HepG2 (cell line): ENCODE measurements around the gene PODN. TPM values are rescaled to one million over a fixed set of nuclear protein-coding genes. Genes with fewer than 3 reads are reported as not detected.

Experiments
- ATAC-seq: fragments of 200-7000 bp; cut with Tn5 transposase; 3 replicates; pipeline ENCODE4 v1.9.1; 2020; ENCODE audit warnings: mild to moderate bottlenecking, moderate library complexity
- BruUV-seq: library from RNA; stranded (reverse); fragments of 400-500 nt; replicated peaks from 2 replicates; lab custom pipeline; 2021; lab: Mats Ljungman, UMichigan
- CTCF ChIA-PET: fragments of 300-600 bp; formaldehyde crosslinking; extraction: SDS; loops from one replicate; lab custom pipeline; 2021; ENCODE audit warnings: low total read pairs, inconsistent platforms, low intra/inter-chr PET ratio; lab: Yijun Ruan, JAX
- POLR2A ChIA-PET: fragments of 350-600 bp; sonication (Branson Sonifier 250); formaldehyde crosslinking; loops from one replicate; lab custom pipeline; 2020; ENCODE audit warnings: antibody characterized with exemption, inconsistent platforms; lab: Yijun Ruan, JAX
- DNase-seq: peaks from one replicate; pipeline ENCODE4 v3.0.0-alpha.2; 2015; ENCODE audit warnings: low spot score
- FAIRE-seq: peaks from 3 replicates; lab custom pipeline; 2011; peaks lifted over from hg19 to GRCh38; lab: Jason Lieb, UNC
- H2AFZ ChIP-seq: one replicate; pipeline ENCODE4 v1.6.1; 2011; ENCODE audit warnings: low read length, inconsistent platforms
- H3K27ac ChIP-seq: fragments of 300-600 bp; 3 replicates; pipeline ENCODE4 v1.8.0; 2011; ENCODE audit warnings: mixed run types, mild to moderate bottlenecking, mixed read lengths, low read length, inconsistent platforms; ENCODE audit not compliant: insufficient read depth; ENCODE audit errors: extremely low read length
- H3K27me3 ChIP-seq, 2 experiments: fragments of 200-600 bp in 1 of 2; 2 replicates in 1 of 2; 3 replicates in 1 of 2; pipeline versions ENCODE4 v1.6.0 to v1.8.0; 2011; ENCODE audit warnings: low read length in 2 of 2, mild to moderate bottlenecking in 2 of 2, moderate library complexity in 2 of 2, inconsistent platforms in 1 of 2; ENCODE audit not compliant: insufficient read depth in 2 of 2, control insufficient read depth in 1 of 2
- H3K36me3 ChIP-seq, 2 experiments: fragments of 200-600 bp in 1 of 2; replicated peaks in 1 of 2; 2 replicates in 1 of 2; 3 replicates in 1 of 2; pipeline versions ENCODE4 v1.5.1 to v1.8.0; 2011; ENCODE audit warnings: low read length in 2 of 2, inconsistent platforms in 1 of 2; ENCODE audit not compliant: insufficient read depth in 2 of 2, control insufficient read depth in 1 of 2
- H3K4me1 ChIP-seq: 2 replicates; pipeline ENCODE4 v1.5.1; 2012; ENCODE audit warnings: low read length, inconsistent platforms; ENCODE audit not compliant: insufficient read depth
- H3K4me2 ChIP-seq: 2 replicates; pipeline ENCODE4 v1.6.0; 2011; ENCODE audit warnings: low read depth, low read length, inconsistent platforms
- H3K4me3 ChIP-seq, 3 experiments: fragments of 200-600 bp in 1 of 3; sonication (generic), shearing (Covaris generic) in 1 of 3; replicated peaks in 1 of 3; 2 replicates each; pipeline ENCODE4 v1.5.1; 2011 to 2016; ENCODE audit warnings: low read length in 3 of 3, inconsistent platforms in 2 of 3, low read depth in 2 of 3, mild to moderate bottlenecking in 2 of 3, control low read depth in 1 of 3, mixed read lengths in 1 of 3; ENCODE audit not compliant: insufficient read depth in 1 of 3
- H3K79me2 ChIP-seq: one replicate; pipeline ENCODE4 v1.6.1; 2011; ENCODE audit warnings: low read length, inconsistent platforms; ENCODE audit not compliant: insufficient read depth
- H3K9ac ChIP-seq: 2 replicates; pipeline ENCODE4 v1.6.0; 2011; ENCODE audit warnings: mild to moderate bottlenecking, low read depth, low read length, inconsistent platforms; ENCODE audit not compliant: insufficient read depth
- H3K9me3 ChIP-seq: 2 replicates; pipeline ENCODE4 v1.5.1; 2012; ENCODE audit warnings: mild to moderate bottlenecking, low read length
- H4K20me1 ChIP-seq: 2 replicates; pipeline ENCODE4 v1.6.0; 2011; ENCODE audit warnings: inconsistent platforms, mild to moderate bottlenecking, low read length, moderate library complexity; ENCODE audit not compliant: insufficient read depth
- KLF13 ChIP-seq: sonication (generic); formaldehyde crosslinking; IDR thresholded peaks from 2 replicates; pipeline ENCODE4 v1.4.0; 2020; ENCODE audit warnings: mild to moderate bottlenecking, missing genetic modification reagents
- KLF6 ChIP-seq: IDR thresholded peaks from 2 replicates; pipeline ENCODE4 v1.8.0; 2016; ENCODE audit warnings: missing biosample characterization, missing genetic modification reagents
- SMAD1 ChIP-seq: sonication (generic); formaldehyde crosslinking; IDR thresholded peaks from 2 replicates; pipeline ENCODE4 v1.4.0; 2020; ENCODE audit warnings: missing genetic modification reagents, low read depth, mild to moderate bottlenecking, borderline replicate concordance
- ZMAT3 ChIP-seq: sonication (generic); formaldehyde crosslinking; conservative IDR thresholded peaks from 2 replicates; pipeline ENCODE4 v1.7.0; 2021; ENCODE audit warnings: missing genetic modification reagents
- ZNF160 ChIP-seq: sonication (generic); formaldehyde crosslinking; IDR thresholded peaks from 2 replicates; pipeline ENCODE4 v1.8.0; 2022; ENCODE audit warnings: mild to moderate bottlenecking, inconsistent platforms, missing genetic modification reagents
- ZSCAN25 ChIP-seq: sonication (generic); formaldehyde crosslinking; IDR thresholded peaks from 2 replicates; pipeline ENCODE4 v1.8.0; 2022; ENCODE audit warnings: mild to moderate bottlenecking, missing genetic modification reagents
- WGBS: methylation state at CpG from one replicate; pipeline ENCODE4 v1.1.6; 2017; ENCODE audit warnings: low lambda C conversion rate; 5-methylcytosine and 5-hydroxymethylcytosine counted together
- in situ Hi-C: cut with HindIII; loops from 2 replicates; pipeline ENCODE4 v1.10.0; 2017; ENCODE audit warnings: low pct_unique_long_range_greater_than_20kb; ENCODE audit not compliant: extremely low pct_ligation_motif_present
- intact Hi-C: fragments of 100-400 bp; cut with micrococcal nuclease; formaldehyde crosslinking; loops from one replicate; pipeline ENCODE4 v1.10.0; 2022; ENCODE audit not compliant: unreplicated experiment
- polyA plus RNA-seq, 8 experiments: library from polyadenylated mRNA; depleted of rRNA in 3 of 8; stranded (reverse) in 7 of 8; unstranded in 1 of 8; fragments of >200 nt; fragmentation: Illumina TruSeq in 4 of 8; extraction: Trizol in 4 of 8; gene quantifications; 2 replicates each; pipeline versions ENCODE4 v1.2.1 to v1.2.3, GENCODE V29; 2011 to 2016; ENCODE audit warnings: low read depth in 4 of 8, missing spikeins in 1 of 8, mixed read lengths in 1 of 8; ENCODE audit not compliant: insufficient read depth in 1 of 8
- total RNA-seq, 5 experiments: library from RNA; depleted of rRNA; stranded (reverse); fragments of >200 nt; fragmentation: Illumina TruSeq; extraction: Trizol; gene quantifications; 2 replicates each; pipeline ENCODE4 v1.2.3, GENCODE V29; 2016; ENCODE audit warnings: low read depth in 1 of 5
- TF ChIP-seq, protein P1 (sequence below): IDR thresholded peaks from 2 replicates; pipeline ENCODE4 v1.6.1; 2016; ENCODE audit warnings: low read depth, missing genetic modification reagents, missing compliant biosample characterization
- TF ChIP-seq, protein P2 (sequence below): sonication (generic); formaldehyde crosslinking; IDR thresholded peaks from 2 replicates; pipeline ENCODE4 v1.4.0; 2020; ENCODE audit warnings: missing genetic modification reagents
- TF ChIP-seq, protein P3 (sequence below): sonication (generic); formaldehyde crosslinking; IDR thresholded peaks from 2 replicates; pipeline ENCODE4 v1.4.0; 2020; ENCODE audit warnings: missing genetic modification reagents, low read depth, mild to moderate bottlenecking, borderline replicate concordance

PODN gene
- total and polyA plus RNA-seq, 2 of the 13 experiments (the other 11 are each of a cell fraction or from before 2014, with no cell fraction given), result 0.13 TPM; not detected in 1

DNA sequence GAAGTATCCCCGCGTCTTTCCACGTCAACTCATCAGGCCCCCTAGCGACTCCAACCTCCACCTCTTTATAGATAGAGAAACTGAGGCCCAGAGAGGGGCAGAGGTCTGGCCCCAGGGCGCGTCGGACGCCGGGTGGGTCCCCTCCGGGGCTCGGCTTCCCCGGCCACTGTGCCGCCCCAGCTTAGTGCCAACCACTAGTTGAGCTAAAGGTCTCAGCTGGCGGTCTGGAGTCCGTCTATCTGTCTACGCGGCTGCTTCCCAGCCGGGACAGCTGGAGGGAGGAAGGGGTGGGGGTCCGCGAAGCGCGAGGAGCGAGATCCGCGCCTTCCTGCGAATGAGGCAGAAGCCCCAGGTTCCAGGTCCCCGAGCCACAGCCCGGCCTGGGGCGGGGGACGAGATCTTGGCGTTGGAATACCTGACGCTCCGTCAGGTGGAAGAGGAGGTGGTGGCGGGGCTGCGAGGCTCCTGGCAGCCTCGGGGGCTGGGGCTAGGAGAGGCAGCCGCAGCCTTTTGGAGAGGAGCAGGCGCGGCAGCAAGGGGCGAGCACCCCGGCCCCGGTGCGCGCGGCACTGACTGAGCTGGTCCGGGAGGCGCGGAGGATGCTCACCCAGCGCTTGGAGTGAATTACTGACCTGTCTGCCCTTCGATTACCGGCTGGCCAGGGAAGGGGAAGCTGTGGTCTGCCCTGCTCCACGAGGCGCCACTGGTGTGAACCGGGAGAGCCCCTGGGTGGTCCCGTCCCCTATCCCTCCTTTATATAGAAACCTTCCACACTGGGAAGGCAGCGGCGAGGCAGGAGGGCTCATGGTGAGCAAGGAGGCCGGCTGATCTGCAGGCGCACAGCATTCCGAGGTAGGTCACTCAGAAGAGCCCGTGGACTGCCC lies 937 bp downstream of the PODN start (continued):
- TF ChIP-seq, protein P1, sequence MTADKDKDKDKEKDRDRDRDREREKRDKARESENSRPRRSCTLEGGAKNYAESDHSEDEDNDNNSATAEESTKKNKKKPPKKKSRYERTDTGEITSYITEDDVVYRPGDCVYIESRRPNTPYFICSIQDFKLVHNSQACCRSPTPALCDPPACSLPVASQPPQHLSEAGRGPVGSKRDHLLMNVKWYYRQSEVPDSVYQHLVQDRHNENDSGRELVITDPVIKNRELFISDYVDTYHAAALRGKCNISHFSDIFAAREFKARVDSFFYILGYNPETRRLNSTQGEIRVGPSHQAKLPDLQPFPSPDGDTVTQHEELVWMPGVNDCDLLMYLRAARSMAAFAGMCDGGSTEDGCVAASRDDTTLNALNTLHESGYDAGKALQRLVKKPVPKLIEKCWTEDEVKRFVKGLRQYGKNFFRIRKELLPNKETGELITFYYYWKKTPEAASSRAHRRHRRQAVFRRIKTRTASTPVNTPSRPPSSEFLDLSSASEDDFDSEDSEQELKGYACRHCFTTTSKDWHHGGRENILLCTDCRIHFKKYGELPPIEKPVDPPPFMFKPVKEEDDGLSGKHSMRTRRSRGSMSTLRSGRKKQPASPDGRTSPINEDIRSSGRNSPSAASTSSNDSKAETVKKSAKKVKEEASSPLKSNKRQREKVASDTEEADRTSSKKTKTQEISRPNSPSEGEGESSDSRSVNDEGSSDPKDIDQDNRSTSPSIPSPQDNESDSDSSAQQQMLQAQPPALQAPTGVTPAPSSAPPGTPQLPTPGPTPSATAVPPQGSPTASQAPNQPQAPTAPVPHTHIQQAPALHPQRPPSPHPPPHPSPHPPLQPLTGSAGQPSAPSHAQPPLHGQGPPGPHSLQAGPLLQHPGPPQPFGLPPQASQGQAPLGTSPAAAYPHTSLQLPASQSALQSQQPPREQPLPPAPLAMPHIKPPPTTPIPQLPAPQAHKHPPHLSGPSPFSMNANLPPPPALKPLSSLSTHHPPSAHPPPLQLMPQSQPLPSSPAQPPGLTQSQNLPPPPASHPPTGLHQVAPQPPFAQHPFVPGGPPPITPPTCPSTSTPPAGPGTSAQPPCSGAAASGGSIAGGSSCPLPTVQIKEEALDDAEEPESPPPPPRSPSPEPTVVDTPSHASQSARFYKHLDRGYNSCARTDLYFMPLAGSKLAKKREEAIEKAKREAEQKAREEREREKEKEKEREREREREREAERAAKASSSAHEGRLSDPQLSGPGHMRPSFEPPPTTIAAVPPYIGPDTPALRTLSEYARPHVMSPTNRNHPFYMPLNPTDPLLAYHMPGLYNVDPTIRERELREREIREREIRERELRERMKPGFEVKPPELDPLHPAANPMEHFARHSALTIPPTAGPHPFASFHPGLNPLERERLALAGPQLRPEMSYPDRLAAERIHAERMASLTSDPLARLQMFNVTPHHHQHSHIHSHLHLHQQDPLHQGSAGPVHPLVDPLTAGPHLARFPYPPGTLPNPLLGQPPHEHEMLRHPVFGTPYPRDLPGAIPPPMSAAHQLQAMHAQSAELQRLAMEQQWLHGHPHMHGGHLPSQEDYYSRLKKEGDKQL (CRISPR knock-in tag), result no peak

DNA sequence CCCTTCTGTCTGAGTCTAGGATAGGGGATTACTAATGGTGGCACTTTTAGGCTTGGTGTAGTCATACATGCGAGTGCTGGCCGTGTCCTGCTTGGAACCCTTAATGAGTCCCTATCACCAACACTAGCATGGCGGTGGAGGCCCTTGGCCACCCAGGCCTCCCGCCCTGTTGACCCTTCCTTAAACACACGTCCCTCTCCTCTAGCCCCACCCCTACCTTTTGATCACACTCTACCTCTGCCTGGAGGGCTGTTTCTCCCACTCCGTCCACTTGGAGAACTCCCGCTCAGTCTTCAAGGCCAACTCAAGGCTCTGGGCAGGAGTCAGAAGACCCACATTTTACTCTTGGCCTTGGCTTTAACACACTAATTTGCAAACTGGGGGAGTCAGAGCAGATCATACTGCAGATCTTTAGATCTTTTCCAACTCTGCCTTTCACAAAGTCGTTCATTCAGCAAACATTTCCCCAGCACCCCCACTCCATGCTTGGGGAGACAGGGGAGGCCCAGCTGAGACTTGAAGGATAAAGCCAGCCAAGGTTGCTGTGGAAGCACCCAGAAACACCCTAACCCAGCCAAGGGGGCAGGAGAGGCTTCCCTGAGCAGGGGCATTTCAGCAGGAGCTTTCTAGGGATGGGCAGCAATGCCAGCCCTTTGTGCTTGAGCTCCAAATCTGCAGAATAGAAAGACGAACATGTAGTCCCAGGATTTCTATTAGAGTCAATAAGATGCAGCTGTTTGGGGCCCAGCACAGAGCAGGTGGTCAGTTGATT lies 1.9 kb downstream of the PODN start:
- in situ Hi-C loops, result no loop called here
- no TSS peak for BruUV-seq
- H3K4me2 ChIP-seq, result no peak overlapping the region
- intact Hi-C loops, result no loop called here
- peaks cover 4 to 29% of the 10 kb centered on the region in 2 experiments for H3K27me3 ChIP-seq
- no peaks in the 10 kb centered on the region for H4K20me1 ChIP-seq
- ATAC-seq (no peak), FAIRE-seq (no peak), DNase-seq (no peak)
- no peak for TF ChIP-seq KLF6
- TF ChIP-seq, protein P2, sequence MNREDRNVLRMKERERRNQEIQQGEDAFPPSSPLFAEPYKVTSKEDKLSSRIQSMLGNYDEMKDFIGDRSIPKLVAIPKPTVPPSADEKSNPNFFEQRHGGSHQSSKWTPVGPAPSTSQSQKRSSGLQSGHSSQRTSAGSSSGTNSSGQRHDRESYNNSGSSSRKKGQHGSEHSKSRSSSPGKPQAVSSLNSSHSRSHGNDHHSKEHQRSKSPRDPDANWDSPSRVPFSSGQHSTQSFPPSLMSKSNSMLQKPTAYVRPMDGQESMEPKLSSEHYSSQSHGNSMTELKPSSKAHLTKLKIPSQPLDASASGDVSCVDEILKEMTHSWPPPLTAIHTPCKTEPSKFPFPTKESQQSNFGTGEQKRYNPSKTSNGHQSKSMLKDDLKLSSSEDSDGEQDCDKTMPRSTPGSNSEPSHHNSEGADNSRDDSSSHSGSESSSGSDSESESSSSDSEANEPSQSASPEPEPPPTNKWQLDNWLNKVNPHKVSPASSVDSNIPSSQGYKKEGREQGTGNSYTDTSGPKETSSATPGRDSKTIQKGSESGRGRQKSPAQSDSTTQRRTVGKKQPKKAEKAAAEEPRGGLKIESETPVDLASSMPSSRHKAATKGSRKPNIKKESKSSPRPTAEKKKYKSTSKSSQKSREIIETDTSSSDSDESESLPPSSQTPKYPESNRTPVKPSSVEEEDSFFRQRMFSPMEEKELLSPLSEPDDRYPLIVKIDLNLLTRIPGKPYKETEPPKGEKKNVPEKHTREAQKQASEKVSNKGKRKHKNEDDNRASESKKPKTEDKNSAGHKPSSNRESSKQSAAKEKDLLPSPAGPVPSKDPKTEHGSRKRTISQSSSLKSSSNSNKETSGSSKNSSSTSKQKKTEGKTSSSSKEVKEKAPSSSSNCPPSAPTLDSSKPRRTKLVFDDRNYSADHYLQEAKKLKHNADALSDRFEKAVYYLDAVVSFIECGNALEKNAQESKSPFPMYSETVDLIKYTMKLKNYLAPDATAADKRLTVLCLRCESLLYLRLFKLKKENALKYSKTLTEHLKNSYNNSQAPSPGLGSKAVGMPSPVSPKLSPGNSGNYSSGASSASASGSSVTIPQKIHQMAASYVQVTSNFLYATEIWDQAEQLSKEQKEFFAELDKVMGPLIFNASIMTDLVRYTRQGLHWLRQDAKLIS (CRISPR knock-in tag), result no peak
- no peak for TF ChIP-seq SMAD1 (CRISPR knock-in tag)
- no peak for TF ChIP-seq ZNF160 (CRISPR knock-in tag)
- TF ChIP-seq KLF13 (CRISPR knock-in tag), result no peak
- TF ChIP-seq, protein P3, sequence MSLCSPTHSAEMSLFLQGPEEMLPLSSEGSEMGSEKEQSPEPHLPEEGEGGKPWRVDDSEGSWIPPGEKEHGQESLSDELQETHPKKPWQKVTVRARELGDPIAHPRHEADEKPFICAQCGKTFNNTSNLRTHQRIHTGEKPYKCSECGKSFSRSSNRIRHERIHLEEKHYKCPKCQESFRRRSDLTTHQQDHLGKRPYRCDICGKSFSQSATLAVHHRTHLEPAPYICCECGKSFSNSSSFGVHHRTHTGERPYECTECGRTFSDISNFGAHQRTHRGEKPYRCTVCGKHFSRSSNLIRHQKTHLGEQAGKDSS (CRISPR knock-in tag), result no peak
- TF ChIP-seq ZMAT3 (CRISPR knock-in tag), result no peak
- no peak for TF ChIP-seq ZSCAN25 (CRISPR knock-in tag)
- WGBS, result 36% methylated on average over 8 of the region's 9 CpGs
- no peaks in the 10 kb centered on the region for H3K4me1 ChIP-seq
- ChIA-PET CTCF (no interaction called here), POLR2A (no interaction called here)
- no peaks in the 10 kb centered on the region for H3K9me3 ChIP-seq
- H3K36me3 ChIP-seq, result no peaks in the 10 kb centered on the region
- no peaks in the 10 kb centered on the region for H3K79me2 ChIP-seq
- no peak overlapping the region for H3K4me3 ChIP-seq
- no peak overlapping the region for H2AFZ ChIP-seq
- H3K9ac ChIP-seq, result no peak overlapping the region
- no peak overlapping the region for H3K27ac ChIP-seq
